K562 (cell line): ENCODE results near the gene GNGT2. TPM values are rescaled to one million over a fixed set of nuclear protein-coding genes. Genes with fewer than 3 reads are reported as not detected.

Experiments
- ATAC-seq: fragments of 200-7000 bp; cut with Tn5 transposase; 3 replicates; pipeline ENCODE4 v1.9.1; 2020; ENCODE audit warnings: moderate library complexity
- BruUV-seq: library from RNA; stranded (reverse); fragments of 400-500 nt; replicated peaks from 2 replicates; lab custom pipeline; 2021; lab: Mats Ljungman, UMichigan
- CTCF ChIA-PET: fragments of 300-600 bp; formaldehyde crosslinking; extraction: SDS; loops from one replicate; lab custom pipeline; 2021; ENCODE audit warnings: low intra/inter-chr PET ratio; lab: Yijun Ruan, JAX
- POLR2A ChIA-PET: fragments of 300-600, 350-650 bp; sonication (Branson Sonifier 250); formaldehyde crosslinking; extraction: SDS; loops from one replicate; lab custom pipeline; 2021; ENCODE audit warnings: antibody characterized with exemption, inconsistent platforms; lab: Yijun Ruan, JAX
- DNase-seq, 4 experiments: peaks; one replicate each; pipeline versions ENCODE4 v3.0.0 to v3.0.0-alpha.2; 2011 to 2018; ENCODE audit warnings: low spot score in 3 of 4, mixed read lengths in 3 of 4; ENCODE audit errors: extremely low read depth in 1 of 4
- FAIRE-seq: peaks from 2 replicates; lab custom pipeline; 2011; peaks lifted over from hg19 to GRCh38; lab: Jason Lieb, UNC
- H2AFZ ChIP-seq: 2 replicates; pipeline ENCODE4 v1.6.0; 2011; ENCODE audit warnings: low read depth, low read length, control low read depth, inconsistent platforms
- H3K27ac ChIP-seq: fragments of 200-600 bp; 3 replicates; pipeline ENCODE4 v1.8.0; 2011; ENCODE audit warnings: low read depth, mild to moderate bottlenecking, control low read depth, inconsistent platforms, low read length, moderate library complexity, mixed read lengths; ENCODE audit errors: extremely low read depth
- H3K27me3 ChIP-seq, 2 experiments: fragments of 300-600 bp in 1 of 2; 2 replicates in 1 of 2; 3 replicates in 1 of 2; pipeline versions ENCODE4 v1.6.0 to v1.8.0; 2011; ENCODE audit warnings: inconsistent platforms in 2 of 2, low read length in 2 of 2, mild to moderate bottlenecking in 1 of 2, mixed read lengths in 1 of 2, moderate library complexity in 1 of 2; ENCODE audit not compliant: control insufficient read depth in 2 of 2, insufficient read depth in 2 of 2
- H3K36me3 ChIP-seq: fragments of 300-600 bp; 3 replicates; pipeline ENCODE4 v1.8.0; 2011; ENCODE audit warnings: mild to moderate bottlenecking, low read length, inconsistent platforms; ENCODE audit not compliant: control insufficient read depth, insufficient read depth
- H3K4me1 ChIP-seq, 2 experiments: fragments of 200-600 bp in 1 of 2; replicated peaks in 1 of 2; 2 replicates in 1 of 2; 3 replicates in 1 of 2; pipeline versions ENCODE4 v1.5.1 to v1.8.0; 2011; ENCODE audit warnings: inconsistent platforms in 2 of 2, low read length in 2 of 2, mild to moderate bottlenecking in 1 of 2, mixed read lengths in 1 of 2, moderate library complexity in 1 of 2; ENCODE audit not compliant: control insufficient read depth in 2 of 2, insufficient read depth in 2 of 2
- H3K4me2 ChIP-seq: 2 replicates; pipeline ENCODE4 v1.6.1; 2011; ENCODE audit warnings: low read length, control low read depth, inconsistent platforms, mixed read lengths; ENCODE audit not compliant: insufficient read depth
- H3K4me3 ChIP-seq: fragments of 200-600 bp; sonication (generic), shearing (Covaris generic); 2 replicates; pipeline ENCODE4 v1.5.1; 2016; ENCODE audit warnings: control low read depth, inconsistent platforms
- H3K79me2 ChIP-seq: fragments of 200-600 bp; 3 replicates; pipeline ENCODE4 v1.8.0; 2011; ENCODE audit warnings: low read length, inconsistent platforms; ENCODE audit not compliant: control insufficient read depth, insufficient read depth
- H3K9ac ChIP-seq, 2 experiments: 2 replicates each; pipeline versions ENCODE4 v1.6.0 to v1.6.1; 2011; ENCODE audit warnings: low read depth in 2 of 2, low read length in 2 of 2, control low read depth in 1 of 2, inconsistent platforms in 1 of 2, mild to moderate bottlenecking in 1 of 2, mixed read lengths in 1 of 2; ENCODE audit not compliant: insufficient read depth in 1 of 2
- H3K9me1 ChIP-seq: one replicate; pipeline ENCODE4 v1.6.0; 2011; ENCODE audit warnings: inconsistent platforms, mild to moderate bottlenecking, low read length, moderate library complexity; ENCODE audit not compliant: control insufficient read depth, insufficient read depth
- H3K9me3 ChIP-seq: replicated peaks from 2 replicates; pipeline ENCODE4 v1.5.1; 2011; ENCODE audit warnings: low read depth, low read length, inconsistent platforms; ENCODE audit not compliant: control insufficient read depth, insufficient read depth
- H4K20me1 ChIP-seq: replicated peaks from 2 replicates; pipeline ENCODE4 v1.6.1; 2011; ENCODE audit warnings: low read length, inconsistent platforms, mixed read lengths; ENCODE audit not compliant: control insufficient read depth, insufficient read depth
- ARID1B ChIP-seq: fragments of 450-650 bp; IDR thresholded peaks from 2 replicates; pipeline ENCODE4 v1.6.1; 2016; ENCODE audit warnings: antibody characterized with exemption, mild to moderate bottlenecking, inconsistent platforms
- CHD1 ChIP-seq: fragments of 200-600 bp; sonication (generic); IDR thresholded peaks from one replicate; pipeline ENCODE4 v1.6.1; 2012; ENCODE audit warnings: mild to moderate bottlenecking, moderate library complexity, low read length, inconsistent platforms
- CTCF ChIP-seq, 3 experiments: IDR thresholded peaks in 2 of 3; conservative IDR thresholded peaks in 1 of 3; 2 replicates each; pipeline ENCODE4 v1.5.1; 2011 to 2012; ENCODE audit warnings: low read length in 3 of 3, mild to moderate bottlenecking in 3 of 3, control low read depth in 2 of 3, improper control_type of control experiment in 1 of 3, inconsistent platforms in 1 of 3, low read depth in 1 of 3, mixed read lengths in 1 of 3, moderate library complexity in 1 of 3; ENCODE audit not compliant: insufficient read depth in 2 of 3
- HDAC3 ChIP-seq: fragments of 450-650 bp; IDR thresholded peaks from 2 replicates; pipeline ENCODE4 v1.6.1; 2018; ENCODE audit warnings: borderline replicate concordance, mild to moderate bottlenecking, moderate library complexity; ENCODE audit not compliant: partially characterized antibody
- KDM1A ChIP-seq, 2 experiments: fragments of 450-650 bp; IDR thresholded peaks; 2 replicates each; pipeline ENCODE4 v1.6.1; 2016; ENCODE audit warnings: mild to moderate bottlenecking in 2 of 2
- MLLT1 ChIP-seq, 2 experiments: fragments of 450-650 bp; IDR thresholded peaks; 2 replicates each; pipeline ENCODE4 v1.6.1; 2016
- MLX ChIP-seq, 2 experiments: fragments of 450-650 bp in 1 of 2; sonication (generic) in 1 of 2; formaldehyde crosslinking; conservative IDR thresholded peaks; 2 replicates each; pipeline versions ENCODE4 v1.4.0 to v1.8.1; 2020 to 2022; ENCODE audit warnings: mild to moderate bottlenecking in 1 of 2, missing genetic modification reagents in 1 of 2
- POLR2A ChIP-seq: fragments of 450-650 bp; conservative IDR thresholded peaks from 2 replicates; pipeline ENCODE4 v1.6.1; 2016
- SMAD1 ChIP-seq: fragments of 150-350 bp; IDR thresholded peaks from 2 replicates; pipeline ENCODE4 v1.6.1; 2014; ENCODE audit warnings: low read length, low read depth; ENCODE audit not compliant: partially characterized antibody
- SMARCA5 ChIP-seq: fragments of 450-650 bp; IDR thresholded peaks from 2 replicates; pipeline ENCODE4 v1.6.1; 2016
- ZBTB43 ChIP-seq: sonication (generic); formaldehyde crosslinking; IDR thresholded peaks from 2 replicates; pipeline ENCODE4 v1.8.0; 2023; ENCODE audit warnings: mild to moderate bottlenecking, missing genetic modification reagents
- ZNF512 ChIP-seq: IDR thresholded peaks from 2 replicates; pipeline ENCODE4 v1.6.1; 2016; ENCODE audit warnings: missing genetic modification characterization, missing compliant biosample characterization
- WGBS: fragments of 100-300 bp; shearing (Covaris generic); methylation state at CpG from one replicate; pipeline ENCODE4 v1.1.6; 2016; ENCODE audit warnings: low coverage, mixed read lengths; ENCODE audit not compliant: insufficient coverage; ENCODE audit errors: missing lambda C conversion rate; 5-methylcytosine and 5-hydroxymethylcytosine counted together
- in situ Hi-C: fragments of 300-500 bp; cut with MboI; formaldehyde crosslinking; loops from 4 replicates; pipeline ENCODE4 v1.15.0; 2018; ENCODE audit warnings: inconsistent platforms, mixed read lengths
- intact Hi-C: fragments of 100-400 bp; cut with micrococcal nuclease; formaldehyde crosslinking; loops from 2 replicates; pipeline ENCODE4 v1.14.2; 2022
- polyA plus RNA-seq, 8 experiments: library from polyadenylated mRNA; depleted of rRNA in 4 of 8; stranded (reverse) in 5 of 8; unstranded in 3 of 8; fragments of >200 nt; fragmentation: Nextera tagmentation in 2 of 8; fragmentation: Illumina TruSeq in 1 of 8; extraction: Ambion mirVana in 2 of 8; extraction: Trizol in 1 of 8; gene quantifications; 2 replicates each; pipeline versions ENCODE4 v1.2.1 to v1.2.3, GENCODE V29; 2011 to 2014; ENCODE audit warnings: inconsistent platforms in 1 of 8, missing spikeins in 1 of 8
- total RNA-seq, 7 experiments: library from RNA; depleted of rRNA in 6 of 7; stranded (reverse); fragments of >200 nt in 6 of 7; fragmentation: Illumina TruSeq in 2 of 7; extraction: Trizol in 2 of 7; gene quantifications; 2 replicates each; pipeline versions ENCODE4 v1.2.1 to v1.2.3, GENCODE V29; 2011 to 2021; ENCODE audit warnings: low replicate concordance in 1 of 7

The GNGT2 gene
- total and polyA plus RNA-seq, 9 of the 15 experiments (the other 6 are each of a cell fraction or from before 2014, with no cell fraction given) = not detected

- Histone ChIP-seq H3K9me3 (no peaks in the 10 kb centered on the region), H3K36me3 (no peaks in the 10 kb centered on the region), H3K79me2 (no peaks in the 10 kb centered on the region), H2AFZ (no peak overlapping the region), H4K20me1 (no peaks in the 10 kb centered on the region), H3K27ac (no peak overlapping the region), H3K4me2 (no peak overlapping the region), H3K27me3 (peaks cover 7 to 35% of the 10 kb centered on the region in 2 experiments), H3K4me1 (no peaks in the 10 kb centered on the region; a peak in 1 of 5 replicates), H3K9ac (no peak overlapping the region), H3K4me3 (no peak overlapping the region), H3K9me1 (no peaks in the 10 kb centered on the region)
- FAIRE-seq (no peak), DNase-seq (peak in 1 of 4 experiments; percentile 2), ATAC-seq (no peak)
- in situ Hi-C loops (no loop called here), intact Hi-C loops (no loop called here)
- no TSS peak for BruUV-seq
- POLR2A ChIA-PET = interaction anchor here (0.9 to 1.5 kb wide), 2 partner anchors 9 to 18 kb away, joined by 3 to 9 read pairs; no protein-coding TSS in a partner anchor
- CTCF ChIA-PET = no interaction called here
- WGBS = 15% methylated on average over 11 of the region's 13 CpGs
- TF ChIP-seq CHD1 (no peak), HDAC3 (no peak), KDM1A (IDR thresholded peaks at IDR 0.05) (no peak), SMARCA5 (no peak), ZBTB43 (CRISPR knock-in tag) (no peak), SMAD1 (no peak), MLLT1 (IDR thresholded peaks at IDR 0.05) (no peak), POLR2A (no peak), MLX (CRISPR knock-in tag; conservative IDR thresholded peaks at IDR 0.05) (no peak), ARID1B (no peak), CTCF (IDR thresholded peaks at IDR 0.05 in 2 of 3, conservative IDR thresholded peaks at IDR 0.05 in 1 of 3; ENCODE audit: insufficient read depth in 2 of 3, low read depth in 1 of 3, low read length in 3 of 3) (no peak), ZNF512 (no peak)
These were observed 9.8 kb downstream of the GNGT2 start for GRCh38 chr17:49200423-49201083.
